Mesangial cell (primary cell): Measurements from ENCODE around the gene FUT6. TPM values are rescaled to one million over a fixed set of nuclear protein-coding genes. Genes with fewer than 3 reads are reported as not detected.

Experiments used
- total RNA-seq: library from RNA; depleted of rRNA; stranded (reverse); fragments of >200 nt; gene quantifications from 2 replicates; pipeline ENCODE4 v1.2.3, GENCODE V29; 2015

FUT6 gene
- total RNA-seq, result not detected in 2 replicates

GRCh38 chr19:5839065-5840017 is at the start of gene FUT6:
Gene FUT6 (minus strand): TSS chr19:5839702. CDS start chr19:5832567, 7,135 bp downstream.

GRCh38 chr19:5851302-5851701 is 11.8 kb upstream of the FUT6 start, which contains the start of gene FUT3:
Gene FUT3 (minus strand): TSS chr19:5851449.

GRCh38 chr19:5804516-5805461 is 34.7 kb downstream of the FUT6 start, which contains the start of gene NRTN:
Gene NRTN (plus strand): TSS chr19:5805067. CDS start chr19:5824166, 19,099 bp downstream.

GRCh38 chr19:5790559-5791520 is 48.7 kb downstream of the FUT6 start, which contains the start of gene DUS3L:
Gene DUS3L (minus strand): TSS chr19:5791163. CDS start chr19:5791141, 22 bp downstream.

GRCh38 chr19:5784581-5785147 is 54.8 kb downstream of the FUT6 start, which contains the start of gene PRR22:
Gene PRR22 (minus strand): TSS chr19:5784746. CDS start chr19:5784660, 86 bp downstream.

Other genes starting within 250 kb of the FUT6 start
- gene SAFB2, start 216.9 kb downstream of the FUT6 start, total RNA-seq, result 19.9 and 20.5 TPM in 2 replicates
- 35.0 and 60.8 TPM in 2 replicates for gene SAFB, start 216.6 kb downstream of the FUT6 start, total RNA-seq
- 83.9 and 89.0 TPM in 2 replicates for gene MICOS13, start 159.2 kb downstream of the FUT6 start, total RNA-seq
- 15.5 and 27.1 TPM in 2 replicates for gene HSD11B1L, start 158.7 kb downstream of the FUT6 start, total RNA-seq
- 1,120 and 1,187 TPM in 2 replicates for gene RPL36, start 149.4 kb downstream of the FUT6 start, total RNA-seq
- 105 and 116 TPM in 2 replicates for gene LONP1, start 119.6 kb downstream of the FUT6 start, total RNA-seq
- not detected in 2 replicates for gene CATSPERD, start 119.1 kb downstream of the FUT6 start, total RNA-seq
- 0.51 and 0.81 TPM in 2 replicates for gene PRR22, start 55.0 kb downstream of the FUT6 start, total RNA-seq
- 27.1 and 34.7 TPM in 2 replicates for gene DUS3L, start 48.5 kb downstream of the FUT6 start, total RNA-seq
- 1.6 and 2.5 TPM in 2 replicates for gene NRTN, start 34.6 kb downstream of the FUT6 start, total RNA-seq
- gene FUT3, start 11.7 kb upstream of the FUT6 start, total RNA-seq, result not detected in 2 replicates
- not detected in 2 replicates for gene FUT5, start 30.8 kb upstream of the FUT6 start, total RNA-seq
- 500 and 534 TPM in 2 replicates for gene NDUFA11, start 64.1 kb upstream of the FUT6 start, total RNA-seq
- 2.6 and 8.7 TPM in 2 replicates for gene VMAC, start 65.2 kb upstream of the FUT6 start, total RNA-seq
- gene CAPS, start 74.6 kb upstream of the FUT6 start, total RNA-seq, result 1.1 and 10.1 TPM in 2 replicates
- 46.4 and 68.4 TPM in 2 replicates for gene RANBP3, start 138.4 kb upstream of the FUT6 start, total RNA-seq